ENCODE results near the gene PLCXD1. TPM values are rescaled to one million over a fixed set of nuclear protein-coding genes. Genes with fewer than 3 reads are reported as not detected.
"Not testable (repeated sequence)": the region's sequence is repeated elsewhere in the genome, so short reads cannot be mapped to it uniquely, and the experiment has no call there.

The PLCXD1 gene, protein sequence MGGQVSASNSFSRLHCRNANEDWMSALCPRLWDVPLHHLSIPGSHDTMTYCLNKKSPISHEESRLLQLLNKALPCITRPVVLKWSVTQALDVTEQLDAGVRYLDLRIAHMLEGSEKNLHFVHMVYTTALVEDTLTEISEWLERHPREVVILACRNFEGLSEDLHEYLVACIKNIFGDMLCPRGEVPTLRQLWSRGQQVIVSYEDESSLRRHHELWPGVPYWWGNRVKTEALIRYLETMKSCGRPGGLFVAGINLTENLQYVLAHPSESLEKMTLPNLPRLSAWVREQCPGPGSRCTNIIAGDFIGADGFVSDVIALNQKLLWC
- 14.0 TPM for total RNA-seq

GRCh38 chrX:281166-281999 is at the start of gene PLCXD1:
Gene PLCXD1, plus strand, starts transcription at chrX:281381. Its CDS starts 2,807 bp downstream, at chrX:284188.
- intact Hi-C loops (cut with DNase I): no loop called here
- DNase-seq (ENCODE audit: extremely low spot score in 2 of 2): no peak
- no peaks in the 10 kb centered on the region for H3K27me3 ChIP-seq
- peak within 1 kb of the TSS; percentile 61 for H3K27ac ChIP-seq
- no peaks in the 10 kb centered on the region for H3K9me3 ChIP-seq
- H3K36me3 ChIP-seq: no peaks in the 10 kb centered on the region
- H3K4me3 ChIP-seq: peak within 1 kb of the TSS; percentile 38 to 43
- H3K4me1 ChIP-seq: peaks cover 11% of the 10 kb centered on the region
- TF ChIP-seq POLR2AphosphoS5 (IDR thresholded peaks at IDR 0.05; ENCODE audit: insufficient read depth in 1 of 2, low read depth in 1 of 2) (no peak), POLR2A (IDR thresholded peaks at IDR 0.05) (no peak)
- TF ChIP-seq, protein P1, sequence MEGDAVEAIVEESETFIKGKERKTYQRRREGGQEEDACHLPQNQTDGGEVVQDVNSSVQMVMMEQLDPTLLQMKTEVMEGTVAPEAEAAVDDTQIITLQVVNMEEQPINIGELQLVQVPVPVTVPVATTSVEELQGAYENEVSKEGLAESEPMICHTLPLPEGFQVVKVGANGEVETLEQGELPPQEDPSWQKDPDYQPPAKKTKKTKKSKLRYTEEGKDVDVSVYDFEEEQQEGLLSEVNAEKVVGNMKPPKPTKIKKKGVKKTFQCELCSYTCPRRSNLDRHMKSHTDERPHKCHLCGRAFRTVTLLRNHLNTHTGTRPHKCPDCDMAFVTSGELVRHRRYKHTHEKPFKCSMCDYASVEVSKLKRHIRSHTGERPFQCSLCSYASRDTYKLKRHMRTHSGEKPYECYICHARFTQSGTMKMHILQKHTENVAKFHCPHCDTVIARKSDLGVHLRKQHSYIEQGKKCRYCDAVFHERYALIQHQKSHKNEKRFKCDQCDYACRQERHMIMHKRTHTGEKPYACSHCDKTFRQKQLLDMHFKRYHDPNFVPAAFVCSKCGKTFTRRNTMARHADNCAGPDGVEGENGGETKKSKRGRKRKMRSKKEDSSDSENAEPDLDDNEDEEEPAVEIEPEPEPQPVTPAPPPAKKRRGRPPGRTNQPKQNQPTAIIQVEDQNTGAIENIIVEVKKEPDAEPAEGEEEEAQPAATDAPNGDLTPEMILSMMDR (IDR thresholded peaks at IDR 0.05): no peak

DNA sequence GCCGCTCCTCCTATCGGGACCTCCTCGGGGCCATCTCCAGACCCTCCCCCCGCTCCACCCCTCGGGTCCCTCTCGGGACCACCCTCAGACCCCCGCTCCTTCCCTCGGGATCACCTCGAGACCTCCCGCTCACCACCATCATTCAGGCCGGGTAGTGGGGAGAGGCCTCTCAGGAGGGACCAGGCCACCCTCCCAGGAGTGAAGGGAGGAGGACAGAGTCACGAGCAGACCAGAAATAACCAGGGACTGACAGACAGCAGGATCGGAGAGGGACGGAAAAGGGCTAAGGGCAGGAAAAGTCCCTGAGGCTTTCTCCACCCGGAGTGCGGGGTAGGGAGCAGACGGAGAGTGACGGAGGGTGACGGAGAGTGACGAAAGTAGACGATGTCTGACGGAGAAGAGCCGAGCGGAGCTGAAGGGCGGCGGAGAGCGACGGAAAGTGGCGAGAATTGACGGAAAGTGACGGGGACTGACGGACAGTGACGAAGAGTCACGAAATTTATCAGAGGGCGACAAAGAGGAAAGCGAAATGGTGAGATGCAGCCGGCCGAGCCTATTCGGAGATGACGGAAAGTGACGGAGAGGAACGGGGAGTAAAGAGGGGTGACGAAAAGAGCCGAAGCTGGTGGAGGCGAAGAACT is 49.4 kb upstream of the PLCXD1 start:
- H3K9me3 ChIP-seq; intact Hi-C loops (cut with DNase I); H3K4me1 ChIP-seq; H3K36me3 ChIP-seq; H3K4me3 ChIP-seq; H3K27ac ChIP-seq; H3K27me3 ChIP-seq; DNase-seq (ENCODE audit: extremely low spot score in 2 of 2): not testable (repeated sequence)

DNA sequence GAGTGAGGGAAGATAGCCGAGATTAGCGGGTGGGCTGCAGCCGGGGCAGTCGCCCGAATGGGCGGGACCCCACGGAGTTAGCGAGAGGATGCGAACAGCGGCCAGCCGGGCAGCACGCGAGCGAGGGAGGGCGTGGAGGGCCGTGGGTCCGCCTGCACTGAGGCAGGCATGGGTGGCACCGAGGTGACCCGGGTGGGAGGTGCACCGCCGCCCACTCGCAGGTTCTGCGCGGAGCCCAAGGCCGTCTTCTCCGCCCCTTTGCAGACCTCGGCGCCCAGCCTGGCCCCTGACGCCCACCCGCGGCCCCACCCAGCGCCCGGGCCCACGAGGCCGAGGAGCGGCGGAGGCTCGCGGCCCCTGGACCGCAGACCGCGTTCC is 48.9 kb upstream of the PLCXD1 start:
- intact Hi-C loops (cut with DNase I); H3K36me3 ChIP-seq: not testable (repeated sequence)

GRCh38 chrX:236201-236600 is 45.0 kb upstream of the PLCXD1 start:
- H3K27ac ChIP-seq; H3K27me3 ChIP-seq; H3K4me3 ChIP-seq; H3K4me1 ChIP-seq; intact Hi-C loops (cut with DNase I); DNase-seq (ENCODE audit: extremely low spot score in 2 of 2); H3K36me3 ChIP-seq; H3K9me3 ChIP-seq: not testable (repeated sequence)

More for the DNA sequence above, 48.9 kb upstream of the PLCXD1 start:
- not testable (repeated sequence) for H3K27ac ChIP-seq; H3K4me1 ChIP-seq; H3K27me3 ChIP-seq; H3K4me3 ChIP-seq; H3K9me3 ChIP-seq; DNase-seq (ENCODE audit: extremely low spot score in 2 of 2)

GRCh38 chrX:250965-251364 is 30.2 kb upstream of the PLCXD1 start:
- Histone ChIP-seq H3K9me3 (no peaks in the 10 kb centered on the region), H3K27ac (no peak overlapping the region), H3K4me1 (no peaks in the 10 kb centered on the region), H3K36me3 (no peaks in the 10 kb centered on the region), H3K4me3 (no peak overlapping the region), H3K27me3 (no peaks in the 10 kb centered on the region)
- TF ChIP-seq POLR2A (IDR thresholded peaks at IDR 0.05): no peak
- TF ChIP-seq, protein P1 (IDR thresholded peaks at IDR 0.05): no peak
- no peak for TF ChIP-seq POLR2AphosphoS5 (IDR thresholded peaks at IDR 0.05; ENCODE audit: insufficient read depth in 1 of 2, low read depth in 1 of 2)
- intact Hi-C loops (cut with DNase I): no loop called here
- peak; percentile 9 to 52 for DNase-seq (ENCODE audit: extremely low spot score in 2 of 2)

- H3K27ac ChIP-seq; H3K27me3 ChIP-seq; H3K36me3 ChIP-seq; H3K9me3 ChIP-seq; H3K4me1 ChIP-seq; intact Hi-C loops (cut with DNase I); H3K4me3 ChIP-seq: not testable (repeated sequence)
- DNase-seq (ENCODE audit: extremely low spot score in 2 of 2): peak; percentile 16 to 54
These were observed 29.6 kb upstream of the PLCXD1 start for GRCh38 chrX:251396-252243.

Measured in vagina (tissue), 2 donors.